ENCODE data around the gene ING5.

- TF ChIP-seq CTCF (IDR thresholded peaks at IDR 0.05) (no peak), POLR2AphosphoS5 (IDR thresholded peaks at IDR 0.05) (no peak), POLR2A (IDR thresholded peaks at IDR 0.05; ENCODE audit: low read depth) (no peak)
Measured at GRCh38 chr2:241745276-241745675, 43.4 kb downstream of the ING5 start.
